Peyer's patch (tissue), 4 donors: ENCODE data around the gene EXD3. TPM values are rescaled to one million over a fixed set of nuclear protein-coding genes. Genes with fewer than 3 reads are reported as not detected.

Source experiments
- DNase-seq, 3 donors: peaks; one replicate each; pipeline ENCODE4 v3.0.0-alpha.2; 2017 to 2019
- H3K27ac ChIP-seq, 4 donors: fragments of 200-600 bp; sonication (generic); one replicate each; pipeline ENCODE4 v1.5.1; 2016 to 2019
- H3K27me3 ChIP-seq, 2 donors: fragments of 200-600 bp; sonication (generic); one replicate each; pipeline ENCODE4 v1.5.1; 2019
- H3K36me3 ChIP-seq, 3 donors: fragments of 200-600 bp; sonication (generic); one replicate each; pipeline ENCODE4 v1.5.1; 2016 to 2019
- H3K4me1 ChIP-seq, 4 donors: fragments of 200-600 bp; sonication (generic); one replicate each; pipeline ENCODE4 v1.5.1; 2016 to 2019
- H3K4me3 ChIP-seq, 4 donors: fragments of 200-600 bp; sonication (generic); 1 replicate in 3 of 4; 2 replicates in 1 of 4; pipeline ENCODE4 v1.5.1; 2016 to 2019; ENCODE audit warnings: mild to moderate bottlenecking in 1 of 4
- H3K9me3 ChIP-seq, 4 donors: fragments of 200-600 bp; sonication (generic); one replicate each; pipeline ENCODE4 v1.5.1; 2016 to 2019; ENCODE audit warnings: mild to moderate bottlenecking in 1 of 4
- POLR2A ChIP-seq, 2 donors: fragments of 450-650 bp; IDR thresholded peaks; one replicate each; pipeline ENCODE4 v1.5.1; 2017; ENCODE audit warnings: antibody characterized with exemption in 2 of 2, mild to moderate bottlenecking in 2 of 2, moderate library complexity in 2 of 2
- total RNA-seq, 4 donors: library from RNA; depleted of rRNA; stranded (reverse); fragments of >200 nt; gene quantifications; one replicate each; pipeline ENCODE4 v1.1.0, GENCODE V29; 2016
- TF ChIP-seq, protein P1 (sequence below), 6 experiments: fragments of 450-650 bp in 4 of 6; fragments of 200-600 bp in 2 of 6; sonication (generic) in 1 of 6; IDR thresholded peaks; one replicate each; pipeline ENCODE4 v1.5.1; 2017 to 2019; ENCODE audit warnings: antibody characterized with exemption in 6 of 6, mild to moderate bottlenecking in 3 of 6, moderate library complexity in 1 of 6

Gene EXD3
- total RNA-seq, 4 donors from 2014 or later, result 38.7 to 82.4 (median 61.6) TPM

DNA sequence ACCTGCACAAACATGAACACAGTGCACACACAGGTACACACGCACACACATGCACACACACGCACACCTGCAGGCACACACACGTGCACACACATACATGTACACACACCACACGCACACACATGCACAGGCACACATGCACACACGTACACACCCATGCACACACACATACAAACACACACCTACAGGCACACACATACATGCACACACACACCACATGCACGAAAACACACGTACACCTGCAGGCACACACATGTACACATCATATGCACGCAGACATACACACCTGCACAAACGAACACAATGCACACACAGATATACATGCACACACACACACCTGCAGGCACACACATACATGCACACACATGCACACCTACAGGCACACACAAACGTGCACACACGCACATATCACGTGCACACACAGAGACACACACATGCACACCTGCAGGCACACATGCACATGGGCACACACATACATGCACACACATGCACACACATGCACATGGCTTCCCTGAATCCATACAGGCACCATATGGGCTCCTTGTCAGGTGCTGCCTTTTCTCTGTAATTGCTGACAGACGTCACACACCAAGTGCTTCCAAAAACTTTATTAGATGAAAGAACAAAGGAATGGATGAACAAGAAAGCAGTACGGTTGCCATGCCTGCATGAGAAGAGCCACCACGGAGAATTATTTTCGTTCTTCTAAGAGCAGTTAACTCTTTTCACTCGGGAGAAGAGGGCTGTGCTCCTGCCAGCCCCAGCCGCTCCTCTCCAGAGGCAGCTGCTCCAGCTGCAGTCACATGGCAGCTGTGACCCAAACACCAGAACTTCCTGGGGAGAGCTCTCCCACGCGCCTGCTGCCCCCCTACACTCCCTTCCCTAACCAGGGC is 57.2 kb downstream of the EXD3 start:
- no peaks in the 10 kb centered on the region for H3K27me3 ChIP-seq
- H3K4me1 ChIP-seq, result no peaks in the 10 kb centered on the region
- H3K27ac ChIP-seq, result no peak overlapping the region
- DNase-seq, result peak in 2 of 3 donors; percentile 30 to 32
- H3K36me3 ChIP-seq, result peaks cover 0 to 8% (median 0%) of the 10 kb centered on the region in 3 donors
- TF ChIP-seq, protein P1, sequence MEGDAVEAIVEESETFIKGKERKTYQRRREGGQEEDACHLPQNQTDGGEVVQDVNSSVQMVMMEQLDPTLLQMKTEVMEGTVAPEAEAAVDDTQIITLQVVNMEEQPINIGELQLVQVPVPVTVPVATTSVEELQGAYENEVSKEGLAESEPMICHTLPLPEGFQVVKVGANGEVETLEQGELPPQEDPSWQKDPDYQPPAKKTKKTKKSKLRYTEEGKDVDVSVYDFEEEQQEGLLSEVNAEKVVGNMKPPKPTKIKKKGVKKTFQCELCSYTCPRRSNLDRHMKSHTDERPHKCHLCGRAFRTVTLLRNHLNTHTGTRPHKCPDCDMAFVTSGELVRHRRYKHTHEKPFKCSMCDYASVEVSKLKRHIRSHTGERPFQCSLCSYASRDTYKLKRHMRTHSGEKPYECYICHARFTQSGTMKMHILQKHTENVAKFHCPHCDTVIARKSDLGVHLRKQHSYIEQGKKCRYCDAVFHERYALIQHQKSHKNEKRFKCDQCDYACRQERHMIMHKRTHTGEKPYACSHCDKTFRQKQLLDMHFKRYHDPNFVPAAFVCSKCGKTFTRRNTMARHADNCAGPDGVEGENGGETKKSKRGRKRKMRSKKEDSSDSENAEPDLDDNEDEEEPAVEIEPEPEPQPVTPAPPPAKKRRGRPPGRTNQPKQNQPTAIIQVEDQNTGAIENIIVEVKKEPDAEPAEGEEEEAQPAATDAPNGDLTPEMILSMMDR (IDR thresholded peaks at IDR 0.05), result no peak
- TF ChIP-seq POLR2A (IDR thresholded peaks at IDR 0.05), result no peak
- no peaks in the 10 kb centered on the region for H3K9me3 ChIP-seq
- no peak overlapping the region for H3K4me3 ChIP-seq

DNA sequence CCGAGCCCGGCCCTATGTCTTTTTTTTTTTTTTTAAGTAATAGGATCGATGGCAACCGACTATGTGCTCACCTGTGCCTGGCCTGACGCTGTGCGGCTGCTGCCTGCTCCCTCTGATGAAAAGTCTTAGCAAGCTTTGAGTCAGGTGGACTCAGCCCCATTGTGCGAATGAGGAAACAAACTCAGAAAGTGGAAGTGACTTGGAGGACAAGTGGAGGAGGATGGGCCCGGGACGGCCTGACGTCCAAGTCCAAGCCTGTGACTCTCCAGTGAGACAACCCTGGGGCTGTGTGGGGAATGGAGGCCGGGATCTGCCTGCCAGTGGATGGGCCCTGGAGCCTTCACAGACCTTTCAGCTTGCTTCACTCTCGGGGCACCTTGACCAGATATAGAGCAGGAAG is 57.9 kb downstream of the EXD3 start:
- no peak for TF ChIP-seq POLR2A (IDR thresholded peaks at IDR 0.05)
- TF ChIP-seq, protein P1 (IDR thresholded peaks at IDR 0.05), result no peak
- Histone ChIP-seq H3K27me3 (no peaks in the 10 kb centered on the region), H3K36me3 (peaks cover 0 to 8% (median 0%) of the 10 kb centered on the region in 3 donors), H3K27ac (no peak overlapping the region), H3K4me3 (no peak overlapping the region), H3K9me3 (no peaks in the 10 kb centered on the region), H3K4me1 (no peaks in the 10 kb centered on the region)
- DNase-seq, result peak in 2 of 3 donors; percentile 13 to 41

GRCh38 chr9:137359850-137360249 is 63.1 kb downstream of the EXD3 start:
- no peak overlapping the region for H3K27ac ChIP-seq
- H3K9me3 ChIP-seq, result peaks cover 0 to 21% (median 5%) of the 10 kb centered on the region in 4 donors
- no peak overlapping the region for H3K4me3 ChIP-seq
- no peaks in the 10 kb centered on the region for H3K27me3 ChIP-seq
- no peak for TF ChIP-seq POLR2A (IDR thresholded peaks at IDR 0.05)
- TF ChIP-seq, protein P1 (IDR thresholded peaks at IDR 0.05), result no peak
- no peaks in the 10 kb centered on the region for H3K36me3 ChIP-seq
- DNase-seq, result no peak
- H3K4me1 ChIP-seq, result no peaks in the 10 kb centered on the region

DNA sequence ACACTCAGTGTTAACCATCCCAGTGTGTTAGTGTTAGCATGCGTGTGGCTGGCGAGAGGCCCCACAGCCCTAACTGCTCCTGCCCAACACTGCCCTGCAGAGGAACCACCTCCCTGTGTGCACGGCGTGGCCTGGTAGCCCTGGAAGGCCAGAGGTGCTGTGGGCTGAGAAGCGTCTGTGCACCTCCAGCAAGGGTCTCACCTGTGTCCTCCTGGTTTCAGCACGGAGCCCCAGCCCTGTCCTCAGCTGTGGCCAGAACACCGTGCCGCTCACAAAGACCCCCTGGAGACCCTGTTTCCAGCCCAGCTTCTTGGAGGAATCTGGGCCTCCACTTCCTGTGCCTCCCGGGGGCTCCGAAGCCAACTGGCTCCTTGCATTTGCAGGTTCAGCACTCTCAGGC is 64.8 kb downstream of the EXD3 start:
- H3K4me3 ChIP-seq, result no peak overlapping the region
- TF ChIP-seq, protein P1 (IDR thresholded peaks at IDR 0.05), result no peak
- no peak for TF ChIP-seq POLR2A (IDR thresholded peaks at IDR 0.05)
- no peaks in the 10 kb centered on the region for H3K36me3 ChIP-seq
- peaks cover 0 to 21% (median 5%) of the 10 kb centered on the region in 4 donors for H3K9me3 ChIP-seq
- H3K27me3 ChIP-seq, result no peaks in the 10 kb centered on the region
- no peaks in the 10 kb centered on the region for H3K4me1 ChIP-seq
- no peak for DNase-seq
- H3K27ac ChIP-seq, result no peak overlapping the region

DNA sequence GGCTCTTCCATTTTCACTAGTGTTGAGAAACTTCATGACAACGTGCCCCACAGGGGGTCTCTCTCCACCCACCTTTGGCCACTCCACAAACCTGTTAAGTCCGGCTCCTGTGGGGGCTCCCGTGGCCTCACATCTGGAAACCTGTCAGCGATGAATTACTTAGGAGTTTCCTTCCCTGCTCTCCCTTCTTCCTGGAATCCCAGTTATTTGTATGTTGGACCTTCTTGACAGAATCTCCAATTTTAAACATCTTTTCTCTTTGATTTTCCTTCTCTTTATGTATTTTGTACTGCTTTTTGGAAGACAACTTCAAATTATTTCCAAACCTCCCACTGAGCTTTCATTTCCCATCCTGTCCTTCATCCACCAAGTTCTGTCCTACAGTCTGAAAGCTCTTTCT is 65.8 kb downstream of the EXD3 start:
- H3K9me3 ChIP-seq, result peaks cover 0 to 21% (median 5%) of the 10 kb centered on the region in 4 donors
- TF ChIP-seq POLR2A (IDR thresholded peaks at IDR 0.05), result no peak
- TF ChIP-seq, protein P1 (IDR thresholded peaks at IDR 0.05), result no peak
- DNase-seq, result no peak
- no peak overlapping the region for H3K27ac ChIP-seq
- H3K27me3 ChIP-seq, result no peaks in the 10 kb centered on the region
- H3K4me1 ChIP-seq, result no peaks in the 10 kb centered on the region
- no peaks in the 10 kb centered on the region for H3K36me3 ChIP-seq
- H3K4me3 ChIP-seq, result no peak overlapping the region
